Kidney (tissue), 14 donors: ENCODE measurements around the gene ARL15. TPM values are rescaled to one million over a fixed set of nuclear protein-coding genes. Genes with fewer than 3 reads are reported as not detected.

Source experiments
- DNase-seq, 5 donors: peaks; one replicate each; pipeline ENCODE4 v3.0.0-alpha.2; 2013 to 2020
- FAIRE-seq: peaks from 2 replicates; lab custom pipeline; 2012; peaks lifted over from hg19 to GRCh38; lab: Jason Lieb, UNC
- H3K27ac ChIP-seq, 2 donors: one replicate each; pipeline ENCODE4 v1.7.0; 2013; ENCODE audit warnings: low read depth in 2 of 2, low read length in 2 of 2, inconsistent platforms in 1 of 2
- H3K27me3 ChIP-seq: one replicate; pipeline ENCODE4 v1.7.1; 2013; ENCODE audit warnings: low read length, inconsistent platforms; ENCODE audit not compliant: control insufficient read depth, insufficient read depth
- H3K36me3 ChIP-seq, 3 donors: one replicate each; pipeline versions ENCODE4 v1.7.0 to v1.7.1; 2013; ENCODE audit warnings: low read length in 3 of 3, control low read depth in 1 of 3, inconsistent platforms in 1 of 3; ENCODE audit not compliant: insufficient read depth in 3 of 3, control insufficient read depth in 2 of 3
- H3K4me1 ChIP-seq, 3 donors: one replicate each; pipeline versions ENCODE4 v1.7.0 to v1.7.1; 2013; ENCODE audit warnings: low read length in 3 of 3, inconsistent platforms in 1 of 3, low read depth in 1 of 3; ENCODE audit not compliant: control insufficient read depth in 2 of 3, insufficient read depth in 2 of 3
- H3K4me3 ChIP-seq, 3 donors: one replicate each; pipeline versions ENCODE4 v1.7.0 to v1.8.1; 2013; ENCODE audit warnings: low read length in 3 of 3, control low read depth in 1 of 3, inconsistent platforms in 1 of 3
- H3K9ac ChIP-seq, 3 donors: one replicate each; pipeline versions ENCODE4 v1.7.0 to v1.7.1; 2013; ENCODE audit warnings: low read length in 3 of 3, control low read depth in 1 of 3, inconsistent platforms in 1 of 3
- H3K9me3 ChIP-seq, 3 donors: one replicate each; pipeline versions ENCODE4 v1.7.0 to v1.7.1; 2013; ENCODE audit warnings: low read length in 3 of 3, control low read depth in 1 of 3, inconsistent platforms in 1 of 3; ENCODE audit not compliant: control insufficient read depth in 2 of 3, insufficient read depth in 1 of 3
- CTCF ChIP-seq: IDR thresholded peaks from 3 replicates; pipeline ENCODE4 v1.5.1; 2012; ENCODE audit warnings: mild to moderate bottlenecking, moderate library complexity, borderline replicate concordance; ENCODE audit not compliant: insufficient read depth; ENCODE audit errors: extremely low read depth
- intact Hi-C: fragments of 100-400 bp; cut with DNase I; formaldehyde crosslinking; loops from one replicate; pipeline ENCODE4 v1.11.1; 2022
- polyA plus RNA-seq: library from polyadenylated mRNA; stranded (reverse); fragments of 350-450 nt; fragmentation: Illumina TruSeq; extraction: RNeasy Lipid Tissue Mini Kit (QIAGEN cat#74804); gene quantifications from one replicate; pipeline ENCODE4 v1.2.3, GENCODE V29; 2014; ENCODE audit warnings: low read depth, low replicate concordance; ENCODE audit not compliant: insufficient read depth
- total RNA-seq: library from RNA; stranded (reverse); fragmentation: NEBNext Ultra II Directional; extraction: Animal tissue kit (Norgen Biotek cat#: 25700); gene quantifications from one replicate; pipeline ENCODE4 v1.2.1, GENCODE V29; 2021
- donor health status: control.
- donor health status: control.
- donor health status: control.
- donor health status: control.
- donor health status: control.
- donor health status: DM: yes; HTN: yes; CAD: no.
- donor health status: Normal renal cell carcinoma (clear cell type).

Gene ARL15
- total and polyA plus RNA-seq, 2 donors from 2014 or later, result 21.1 to 36.6 TPM

DNA sequence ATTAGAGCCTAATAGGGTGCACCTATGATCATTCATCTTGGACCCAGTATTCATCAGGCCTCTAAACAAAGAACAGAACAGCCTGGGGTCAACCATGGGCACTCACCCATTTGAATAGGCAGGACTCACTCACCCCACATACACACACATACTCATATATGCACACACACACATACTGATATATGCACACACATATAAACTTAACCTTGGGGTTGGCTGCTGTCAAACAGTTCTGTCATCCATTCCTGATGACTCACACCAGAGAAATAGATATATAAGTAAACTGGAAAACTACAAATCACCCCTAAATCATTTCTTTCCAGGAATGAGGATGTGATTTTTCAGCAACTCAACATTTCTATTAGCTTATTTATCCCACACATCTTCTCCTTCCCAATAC, 51.3 kb downstream of the ARL15 start:
- Histone ChIP-seq H3K27ac (no peak overlapping the region), H3K9ac (no peak overlapping the region), H3K9me3 (no peaks in the 10 kb centered on the region), H3K4me1 (peaks cover 0 to 6% (median 2%) of the 10 kb centered on the region in 3 donors), H3K36me3 (no peaks in the 10 kb centered on the region), H3K27me3 (no peaks in the 10 kb centered on the region), H3K4me3 (no peak overlapping the region)
- DNase-seq, result no peak
- no peak for FAIRE-seq
- intact Hi-C loops, result loop anchor here (10.0 kb wide), 2 partner anchors 46 to 156 kb away; no protein-coding TSS in a partner anchor
- no peak for TF ChIP-seq CTCF

- intact Hi-C loops, result loop anchor here (10.0 kb wide), 2 partner anchors 47 to 157 kb away; no protein-coding TSS in a partner anchor
- TF ChIP-seq CTCF, result no peak
- no peak for FAIRE-seq
Observed at GRCh38 chr5:54257366-54258118, 52.8 kb downstream of the ARL15 start.

DNA sequence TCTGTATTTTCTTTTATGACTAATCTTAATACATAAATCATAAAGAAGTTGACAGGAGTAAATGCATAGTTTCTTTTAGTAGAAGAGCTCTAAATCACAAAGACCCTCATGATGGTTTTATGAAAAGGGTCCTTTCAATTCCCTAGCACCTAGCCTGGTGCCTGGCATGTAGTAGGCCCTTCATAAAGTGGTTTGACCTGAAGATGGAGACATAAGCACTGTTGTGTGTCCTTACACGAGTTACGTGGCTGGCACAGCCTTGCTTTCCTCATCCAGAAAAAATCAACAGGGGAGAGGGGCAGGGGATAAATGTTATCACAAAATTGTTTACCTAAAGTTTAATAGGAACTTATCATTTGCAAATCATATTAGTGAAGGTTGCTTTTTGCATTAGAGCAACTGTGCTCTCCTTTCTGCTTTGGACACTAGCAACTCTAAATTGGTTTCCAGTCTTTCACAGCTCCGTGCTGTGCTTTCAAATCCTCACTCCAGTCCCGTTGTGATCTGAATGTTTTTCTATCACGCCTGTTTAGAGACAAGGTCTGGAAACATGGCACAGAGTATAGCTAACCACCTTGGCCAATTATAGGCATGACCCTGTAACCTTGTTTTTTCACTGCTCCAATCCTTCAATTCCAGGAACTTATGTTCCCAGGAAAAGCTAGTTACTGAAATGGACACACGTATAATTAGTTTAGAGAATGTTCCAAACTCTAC, 55.7 kb downstream of the ARL15 start:
- H3K9ac ChIP-seq, result no peak overlapping the region
- FAIRE-seq, result no peak

More at GRCh38 chr5:54257366-54258118, 52.8 kb downstream of the ARL15 start:
- Histone ChIP-seq H3K27ac (no peak overlapping the region), H3K36me3 (no peaks in the 10 kb centered on the region), H3K9ac (no peak overlapping the region), H3K4me1 (peaks cover 0 to 2% (median 0%) of the 10 kb centered on the region in 3 donors), H3K27me3 (no peaks in the 10 kb centered on the region), H3K4me3 (no peak overlapping the region), H3K9me3 (no peaks in the 10 kb centered on the region)
- no peak for DNase-seq

More for the DNA sequence above, 55.7 kb downstream of the ARL15 start:
- Histone ChIP-seq H3K27me3 (no peaks in the 10 kb centered on the region), H3K36me3 (no peaks in the 10 kb centered on the region), H3K4me1 (peaks cover 0 to 2% (median 0%) of the 10 kb centered on the region in 3 donors), H3K9me3 (no peaks in the 10 kb centered on the region), H3K27ac (no peak overlapping the region), H3K4me3 (peak overlapping the region in 2 of 3 donors; percentile 34 to 39)
- TF ChIP-seq CTCF, result peak; percentile 55
- intact Hi-C loops, result loop anchor here (10.0 kb wide), 2 partner anchors 50 to 160 kb away; no protein-coding TSS in a partner anchor
- DNase-seq, result peak in 1 of 5 donors; percentile 29
